ENCODE results near the gene OR4C5. TPM values are rescaled to one million over a fixed set of nuclear protein-coding genes. Genes with fewer than 3 reads are reported as not detected.

The OR4C5 gene
- total RNA-seq, result not detected in 2 replicates

DNA sequence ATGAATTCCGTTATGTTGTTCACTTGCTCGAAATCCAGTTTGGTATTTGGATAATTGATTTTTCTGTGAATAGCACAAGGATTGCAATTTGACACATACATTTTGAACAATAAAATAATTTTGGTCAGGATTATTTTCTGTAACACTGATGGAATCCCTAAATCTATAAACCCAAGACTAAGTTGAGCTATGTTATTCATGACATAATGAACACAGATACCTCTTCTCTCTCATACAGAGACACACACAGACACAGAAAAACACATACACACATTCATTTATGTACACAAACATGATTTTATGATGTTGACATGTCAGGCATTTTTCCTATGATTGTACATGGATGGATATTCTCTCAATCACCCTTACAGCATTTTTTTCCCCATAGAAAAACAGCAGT lies at the start of gene OR4C5:
Gene OR4C5 (minus strand): TSS at position 101 of the 400 bp plus-strand sequence. CDS start 0 bp downstream, at position 101.

GRCh38 chr11:48324620-48325019 lies 41.6 kb downstream of the OR4C5 start, which contains the start of gene OR4C3:
Gene OR4C3 (plus strand): TSS chr11:48324920. CDS start chr11:48325022, 102 bp downstream.

Other genes with a start within 250 kb of the OR4C5 start
- gene OR4B1, start 149.7 kb downstream of the OR4C5 start, total RNA-seq, result not detected in 2 replicates
- gene OR4X2, start 121.4 kb downstream of the OR4C5 start, total RNA-seq, result not detected in 2 replicates
- not detected in 2 replicates for gene OR4X1, start 102.6 kb downstream of the OR4C5 start, total RNA-seq
- not detected in 2 replicates for gene OR4S1, start 60.2 kb downstream of the OR4C5 start, total RNA-seq
- not detected in 2 replicates for gene OR4C3, start 41.5 kb downstream of the OR4C5 start, total RNA-seq
- not detected in 2 replicates for gene OR4A47, start 122.3 kb upstream of the OR4C5 start, total RNA-seq

Measured in placental pericyte (primary cell).